Stimulated activated naive CD8-positive, alpha-beta T cell treated with anti-CD3 and anti-CD28 coated beads, Interleukin-15, Interleukin-2, amounts not matched to agents 100 U/mL and 50 U/mL, for 24 hours (primary cell): ENCODE data around the gene NR2F1.

Experiments
- ATAC-seq: fragments of 150-1000 bp; cut with Tn5 transposase; one replicate; pipeline ENCODE4 v1.10.0; 2021
- DNase-seq: peaks from one replicate; pipeline ENCODE4 v3.0.0; 2021

NR2F1 gene

DNA sequence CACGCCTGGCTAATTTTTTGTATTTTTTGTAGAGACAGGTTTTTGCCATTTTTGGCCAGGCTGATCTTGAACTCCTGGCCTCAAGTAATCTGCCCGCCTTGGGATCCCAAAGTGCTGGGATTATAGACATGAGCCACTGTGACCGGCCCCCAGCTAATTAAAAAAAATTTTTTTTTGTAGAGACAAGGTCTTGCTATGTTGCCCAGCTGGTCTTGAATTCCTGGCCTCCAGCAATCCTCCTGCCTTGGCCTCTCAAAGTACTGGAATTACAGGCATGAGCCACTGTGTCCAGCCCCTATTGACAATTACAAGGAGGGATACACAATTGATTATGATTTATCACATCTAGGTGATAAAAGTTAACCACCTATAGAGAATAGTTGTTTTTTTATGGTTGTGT, 59.5 kb downstream of the NR2F1 start:
- ATAC-seq = no peak
- DNase-seq = no peak
